H1 (cell line): ENCODE measurements around the gene TSC22D3. TPM values are rescaled to one million over a fixed set of nuclear protein-coding genes. Genes with fewer than 3 reads are reported as not detected.
A peak's percentile ranks its signal among the peaks of the same experiment; 100 is the strongest.

Experiments
- CTCF ChIA-PET: fragments of 300-600 bp; sonication (Branson Sonifier 250); formaldehyde crosslinking; loops from one replicate; lab custom pipeline; 2021; ENCODE audit not compliant: partially characterized antibody; lab: Charles Lee
- POLR2A ChIA-PET: fragments of 300-600 bp; sonication (Branson Sonifier 250); formaldehyde crosslinking; loops from one replicate; lab custom pipeline; 2021; ENCODE audit warnings: inconsistent platforms; ENCODE audit not compliant: partially characterized antibody; lab: Charles Lee
- DNase-seq, 2 experiments: peaks; one replicate each; pipeline versions ENCODE4 v3.0.0 to v3.0.0-alpha.2; 2010 to 2022; ENCODE audit warnings: low spot score in 2 of 2, low read depth in 1 of 2, mixed read lengths in 1 of 2
- FAIRE-seq: peaks from 2 replicates; lab custom pipeline; 2011; peaks lifted over from hg19 to GRCh38; lab: Jason Lieb, UNC
- H2AFZ ChIP-seq: 2 replicates; pipeline ENCODE4 v1.8.1; 2012; ENCODE audit warnings: low read length, inconsistent platforms
- H2AK5ac ChIP-seq: 2 replicates; pipeline ENCODE4 v1.6.1; 2013; ENCODE audit warnings: low read depth, low read length
- H2BK120ac ChIP-seq: replicated peaks from 2 replicates; pipeline ENCODE3; 2013; ENCODE audit warnings: low read depth, low read length, inconsistent platforms
- H2BK12ac ChIP-seq: 2 replicates; pipeline ENCODE4 v1.6.1; 2013; ENCODE audit warnings: low read depth, low read length
- H2BK15ac ChIP-seq: 2 replicates; pipeline ENCODE4 v1.6.1; 2013; ENCODE audit warnings: low read length
- H2BK20ac ChIP-seq: 2 replicates; pipeline ENCODE4 v1.6.1; 2013; ENCODE audit warnings: low read length
- H2BK5ac ChIP-seq: 2 replicates; pipeline ENCODE4 v1.6.1; 2013; ENCODE audit warnings: low read depth, low read length
- H3K14ac ChIP-seq: 2 replicates; pipeline ENCODE4 v1.6.1; 2013; ENCODE audit warnings: inconsistent platforms; ENCODE audit not compliant: insufficient read length
- H3K18ac ChIP-seq: 2 replicates; pipeline ENCODE4 v1.6.1; 2013; ENCODE audit warnings: low read length; ENCODE audit errors: extremely low read depth
- H3K23ac ChIP-seq: 2 replicates; pipeline ENCODE4 v1.6.1; 2013; ENCODE audit warnings: inconsistent platforms; ENCODE audit not compliant: insufficient read length
- H3K23me2 ChIP-seq: 2 replicates; pipeline ENCODE4 v1.6.1; 2013; ENCODE audit warnings: low read depth, low read length
- H3K27ac ChIP-seq: 2 replicates; pipeline ENCODE4 v1.6.1; 2011; ENCODE audit warnings: low read depth, low read length, inconsistent platforms
- H3K27me3 ChIP-seq, 4 experiments: replicated peaks in 1 of 4; 1 replicate in 1 of 4; 2 replicates in 3 of 4; pipeline versions ENCODE4 v1.6.1 to v1.8.1; 2011 to 2013; ENCODE audit warnings: low read length in 3 of 4, mild to moderate bottlenecking in 3 of 4, inconsistent platforms in 2 of 4, mixed read lengths in 2 of 4, moderate library complexity in 1 of 4; ENCODE audit not compliant: control insufficient read depth in 3 of 4, insufficient read depth in 3 of 4; ENCODE audit errors: extremely low read depth in 1 of 4
- H3K36me3 ChIP-seq, 4 experiments: 2 replicates each; pipeline versions ENCODE4 v1.6.1 to v1.8.1; 2011 to 2013; ENCODE audit warnings: mild to moderate bottlenecking in 4 of 4, low read length in 3 of 4, moderate library complexity in 2 of 4, control low read depth in 1 of 4, inconsistent platforms in 1 of 4; ENCODE audit not compliant: insufficient read depth in 4 of 4, control insufficient read depth in 2 of 4
- H3K4ac ChIP-seq: replicated peaks from 2 replicates; pipeline ENCODE3; 2013; ENCODE audit warnings: low read length, low read depth, mixed read lengths, inconsistent platforms; ENCODE audit not compliant: insufficient read length
- H3K4me1 ChIP-seq, 4 experiments: replicated peaks in 1 of 4; 1 replicate in 1 of 4; 2 replicates in 3 of 4; pipeline versions ENCODE4 v1.6.1 to v1.8.1; 2011 to 2013; ENCODE audit warnings: low read length in 3 of 4, inconsistent platforms in 2 of 4, mixed read lengths in 1 of 4; ENCODE audit not compliant: insufficient read depth in 4 of 4, control insufficient read depth in 3 of 4
- H3K4me2 ChIP-seq, 2 experiments: 2 replicates each; pipeline versions ENCODE4 v1.6.1 to v1.8.1; 2011 to 2013; ENCODE audit warnings: low read depth in 2 of 2, low read length in 2 of 2, control low read depth in 1 of 2, inconsistent platforms in 1 of 2, mild to moderate bottlenecking in 1 of 2; ENCODE audit not compliant: insufficient read depth in 1 of 2
- H3K4me3 ChIP-seq, 4 experiments: fragments of 200-600, 300-600 bp in 1 of 4; sonication (generic), shearing (Covaris generic), sonication (Bioruptor Twin) in 1 of 4; 2 replicates each; pipeline versions ENCODE4 v1.5.1 to v1.8.1; 2011 to 2016; ENCODE audit warnings: low read length in 4 of 4, low read depth in 3 of 4, control low read depth in 2 of 4, inconsistent platforms in 2 of 4, mild to moderate bottlenecking in 2 of 4, mixed read lengths in 1 of 4, moderate library complexity in 1 of 4; ENCODE audit not compliant: insufficient read depth in 2 of 4; ENCODE audit errors: extremely low read depth in 1 of 4
- H3K56ac ChIP-seq: replicated peaks from 2 replicates; pipeline ENCODE3; 2013; ENCODE audit warnings: low read depth, mild to moderate bottlenecking, mixed read lengths, low read length, inconsistent platforms; ENCODE audit not compliant: insufficient read length
- H3K79me1 ChIP-seq: 2 replicates; pipeline ENCODE4 v1.6.1; 2013; ENCODE audit warnings: low read depth, low read length, control low read depth
- H3K79me2 ChIP-seq, 2 experiments: 2 replicates each; pipeline versions ENCODE4 v1.6.1 to v1.8.1; 2012 to 2013; ENCODE audit warnings: low read length in 2 of 2, mild to moderate bottlenecking in 2 of 2, inconsistent platforms in 1 of 2; ENCODE audit not compliant: insufficient read depth in 2 of 2, control insufficient read depth in 1 of 2
- H3K9ac ChIP-seq, 4 experiments: replicated peaks in 1 of 4; 1 replicate in 1 of 4; 2 replicates in 3 of 4; pipeline versions ENCODE4 v1.6.1 to v1.8.1; 2011 to 2013; ENCODE audit warnings: low read depth in 3 of 4, low read length in 3 of 4, control low read depth in 2 of 4, mild to moderate bottlenecking in 2 of 4, moderate library complexity in 2 of 4, inconsistent platforms in 1 of 4; ENCODE audit errors: extremely low read depth in 1 of 4
- H3K9me3 ChIP-seq, 2 experiments: 2 replicates each; pipeline versions ENCODE4 v1.6.1 to v1.8.1; 2012 to 2013; ENCODE audit warnings: mild to moderate bottlenecking in 2 of 2, moderate library complexity in 2 of 2, control low read depth in 1 of 2, inconsistent platforms in 1 of 2, low read depth in 1 of 2, low read length in 1 of 2, mixed read lengths in 1 of 2; ENCODE audit not compliant: insufficient read depth in 2 of 2
- H4K20me1 ChIP-seq, 2 experiments: replicated peaks in 1 of 2; 2 replicates each; pipeline versions ENCODE3 to v1.8.1; 2011 to 2013; ENCODE audit warnings: inconsistent platforms in 2 of 2, low read length in 2 of 2, mild to moderate bottlenecking in 1 of 2; ENCODE audit not compliant: insufficient read depth in 2 of 2, control insufficient read depth in 1 of 2
- H4K5ac ChIP-seq: 2 replicates; pipeline ENCODE4 v1.6.1; 2013; ENCODE audit warnings: low read length, low read depth, mixed read lengths, inconsistent platforms; ENCODE audit not compliant: insufficient read length
- H4K8ac ChIP-seq: 2 replicates; pipeline ENCODE4 v1.8.0; 2013; ENCODE audit warnings: mild to moderate bottlenecking, moderate library complexity, low read length, inconsistent platforms; ENCODE audit not compliant: insufficient read depth; ENCODE audit errors: extremely low read depth
- H4K91ac ChIP-seq: replicated peaks from 2 replicates; pipeline ENCODE3; 2013; ENCODE audit warnings: low read length, mixed read lengths, inconsistent platforms; ENCODE audit not compliant: insufficient read length
- SP1 ChIP-seq: IDR thresholded peaks from 2 replicates; pipeline ENCODE4 v1.6.1; 2011; ENCODE audit warnings: low read depth, low read length
- WGBS, 2 experiments: shearing (Covaris generic) in 1 of 2; methylation state at CpG; one replicate each; pipeline versions ENCODE4 v1.1.6 to v1.1.7; 2013 to 2015; ENCODE audit warnings: low lambda C conversion rate in 2 of 2, mixed read lengths in 2 of 2, inconsistent platforms in 1 of 2, low coverage in 1 of 2, missing lambda C conversion rate in 1 of 2; ENCODE audit not compliant: insufficient replicate concordance in 2 of 2, insufficient coverage in 1 of 2, insufficient read length in 1 of 2; ENCODE audit errors: extremely low coverage in 1 of 2, missing lambda C conversion rate in 1 of 2; 5-methylcytosine and 5-hydroxymethylcytosine counted together
- polyA plus RNA-seq, 7 experiments: library from polyadenylated mRNA; depleted of rRNA in 3 of 7; stranded (reverse) in 5 of 7; unstranded in 2 of 7; fragments of >200 nt in 5 of 7; fragments of 200-250 nt in 2 of 7; gene quantifications; 1 replicate in 5 of 7; 2 replicates in 1 of 7; 4 replicates in 1 of 7; pipeline versions ENCODE4 v1.2.1 to v1.2.3, GENCODE V29; 2011 to 2013; ENCODE audit warnings: missing spikeins in 2 of 7, mixed read lengths in 2 of 7
- total RNA-seq: library from RNA; stranded (reverse); fragmentation: NEBNext Ultra II Directional; extraction: Animal tissue kit (Norgen Biotek cat#: 25700); gene quantifications from 2 replicates; pipeline ENCODE4 v1.2.1, GENCODE V29; 2021
- TF ChIP-seq, protein P1 (sequence below): IDR thresholded peaks from 2 replicates; pipeline ENCODE4 v1.6.1; 2012; ENCODE audit warnings: inconsistent platforms
- TF ChIP-seq, protein P2 (sequence below): IDR thresholded peaks from 2 replicates; pipeline ENCODE4 v1.6.1; 2012; ENCODE audit warnings: inconsistent platforms

Gene TSC22D3
- total and polyA plus RNA-seq, 2 of the 8 experiments (the other 6 are each of a cell fraction or from before 2014, with no cell fraction given): 7.6 to 12.9 TPM

DNA sequence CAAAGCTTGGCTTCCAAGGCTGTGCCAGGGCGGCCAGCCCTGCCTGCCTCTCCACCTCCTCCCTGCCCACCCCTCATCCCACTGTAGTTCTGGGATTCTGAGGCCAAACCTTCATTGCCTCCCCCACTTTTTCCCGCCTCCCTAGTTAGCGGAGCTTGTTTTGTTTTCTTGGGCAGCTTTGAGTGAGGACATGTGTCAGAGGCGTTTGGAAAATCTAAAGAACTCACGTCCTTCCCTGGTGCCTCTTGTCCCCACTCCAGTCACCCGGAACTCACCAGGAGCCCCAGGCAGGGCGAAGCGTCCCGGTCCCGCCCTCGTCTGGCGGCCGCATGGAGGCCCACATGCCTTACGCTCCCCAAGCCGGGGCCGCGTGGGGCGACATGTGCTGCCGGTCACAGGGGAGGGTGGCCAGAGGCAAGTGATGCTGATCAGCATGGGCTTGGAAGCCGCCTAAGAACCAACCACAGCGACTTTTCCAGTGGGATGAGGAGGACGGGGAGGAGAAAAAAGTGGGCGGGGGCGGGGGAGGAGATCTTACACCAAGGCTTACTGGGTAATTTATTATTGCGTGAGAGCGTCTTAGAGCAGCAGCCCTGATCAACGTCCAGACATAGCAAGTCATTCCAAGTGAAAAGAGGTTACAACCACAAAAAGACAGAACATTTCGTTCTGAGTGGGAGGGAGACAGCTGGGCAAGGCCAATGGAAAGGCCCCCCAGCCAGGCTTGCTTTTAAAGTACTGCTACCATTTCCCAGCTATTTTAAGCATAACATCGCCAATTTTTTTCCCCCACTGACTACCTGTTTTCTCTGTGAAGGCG lies 98.8 kb downstream of the TSC22D3 start:
- Histone ChIP-seq H3K4me3 (no peak overlapping the region), H3K9me3 (no peaks in the 10 kb centered on the region), H2BK12ac (no peak overlapping the region), H2BK5ac (no peak overlapping the region), H4K8ac (no peak overlapping the region), H3K4me1 (peaks cover 0 to 7% (median 0%) of the 10 kb centered on the region in 4 experiments; a peak in 3 of 7 replicates), H3K23me2 (no peaks in the 10 kb centered on the region), H2AFZ (no peak overlapping the region), H3K27me3 (no peaks in the 10 kb centered on the region), H3K36me3 (no peaks in the 10 kb centered on the region), H4K5ac (no peak overlapping the region), H3K18ac (no peak overlapping the region; the same call in 1 of the 2 replicates), H3K27ac (no peak overlapping the region), H2BK120ac (no peak overlapping the region), H3K4ac (no peak overlapping the region), H2BK20ac (no peak overlapping the region), H2AK5ac (no peak overlapping the region), H2BK15ac (no peak overlapping the region), H3K9ac (no peak overlapping the region), H4K91ac (no peak overlapping the region), H3K14ac (no peak overlapping the region), H3K56ac (no peak overlapping the region), H3K79me1 (no peaks in the 10 kb centered on the region), H3K79me2 (no peaks in the 10 kb centered on the region), H3K4me2 (no peak overlapping the region), H3K23ac (no peak overlapping the region), H4K20me1 (no peaks in the 10 kb centered on the region)
- TF ChIP-seq, protein P1, sequence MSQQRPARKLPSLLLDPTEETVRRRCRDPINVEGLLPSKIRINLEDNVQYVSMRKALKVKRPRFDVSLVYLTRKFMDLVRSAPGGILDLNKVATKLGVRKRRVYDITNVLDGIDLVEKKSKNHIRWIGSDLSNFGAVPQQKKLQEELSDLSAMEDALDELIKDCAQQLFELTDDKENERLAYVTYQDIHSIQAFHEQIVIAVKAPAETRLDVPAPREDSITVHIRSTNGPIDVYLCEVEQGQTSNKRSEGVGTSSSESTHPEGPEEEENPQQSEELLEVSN: peak; percentile 86
- TF ChIP-seq, protein P2, sequence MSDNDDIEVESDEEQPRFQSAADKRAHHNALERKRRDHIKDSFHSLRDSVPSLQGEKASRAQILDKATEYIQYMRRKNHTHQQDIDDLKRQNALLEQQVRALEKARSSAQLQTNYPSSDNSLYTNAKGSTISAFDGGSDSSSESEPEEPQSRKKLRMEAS: peak; percentile 89
- TF ChIP-seq SP1: no peak
- no peak for DNase-seq
- ChIA-PET POLR2A (interaction anchor here (1.3 to 1.7 kb wide), 2 partner anchors 39 to 98 kb away, joined by 3 to 7 read pairs; no protein-coding TSS in a partner anchor), CTCF (interaction anchor here (0.6 to 29.5 kb wide), 7 partner anchors 8 to 173 kb away, joined by 3 to 325 read pairs (median 4); partner anchors contain the start of genes NCBP2L and TSC22D3)
- no peak for FAIRE-seq
- 75% methylated on average over 18 of the region's 30 CpGs; no CpG with 5 or more reads in 1 of the 2 experiments for WGBS, 2 experiments
